Fibroblast of villous mesenchyme (primary cell): ENCODE data around the gene WSB1. TPM values are rescaled to one million over a fixed set of nuclear protein-coding genes. Genes with fewer than 3 reads are reported as not detected.
A peak's percentile ranks its signal among the peaks of the same experiment; 100 is the strongest.

Experiments
- DNase-seq: peaks from one replicate; pipeline ENCODE4 v3.0.0-alpha.2; 2010; ENCODE audit warnings: low read depth
- H3K4me3 ChIP-seq: 2 replicates; pipeline ENCODE4 v1.5.1; 2011; ENCODE audit warnings: low read depth, mild to moderate bottlenecking, low read length
- total RNA-seq: library from RNA; depleted of rRNA; stranded (reverse); fragments of >200 nt; gene quantifications from 2 replicates; pipeline ENCODE4 v1.2.3, GENCODE V29; 2012
- TF ChIP-seq, protein P1 (sequence below): IDR thresholded peaks from 2 replicates; pipeline ENCODE4 v1.5.1; 2012; ENCODE audit warnings: low read depth, mild to moderate bottlenecking, low read length; ENCODE audit not compliant: insufficient read depth

The WSB1 gene
- total RNA-seq, 1 donor: 135 TPM

DNA sequence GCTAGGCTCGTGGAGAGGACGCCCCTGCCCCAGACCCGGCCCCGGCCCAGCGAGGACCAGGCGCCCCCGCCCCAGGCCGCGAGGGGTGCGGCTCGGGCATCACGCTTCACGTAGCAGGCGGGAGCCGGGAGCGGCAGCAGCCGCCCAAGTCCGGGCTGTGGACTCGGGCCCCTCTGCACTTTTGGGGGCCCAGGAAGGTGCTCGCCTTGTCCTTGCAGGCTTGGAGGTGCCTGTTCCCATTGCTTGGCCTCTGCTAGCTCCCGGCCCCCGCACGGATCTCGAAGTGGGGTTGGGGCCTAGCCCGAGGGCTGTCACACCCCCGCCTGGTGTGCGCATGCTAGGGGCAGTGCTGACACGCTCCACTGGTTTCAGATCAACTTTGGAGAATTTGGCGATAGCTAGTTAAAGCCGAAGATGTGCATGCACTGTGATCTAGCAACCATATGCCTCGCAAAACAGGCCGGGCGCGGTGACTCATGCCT is 55.7 kb downstream of the WSB1 start:
- H3K4me3 ChIP-seq: no peak overlapping the region
- TF ChIP-seq, protein P1, sequence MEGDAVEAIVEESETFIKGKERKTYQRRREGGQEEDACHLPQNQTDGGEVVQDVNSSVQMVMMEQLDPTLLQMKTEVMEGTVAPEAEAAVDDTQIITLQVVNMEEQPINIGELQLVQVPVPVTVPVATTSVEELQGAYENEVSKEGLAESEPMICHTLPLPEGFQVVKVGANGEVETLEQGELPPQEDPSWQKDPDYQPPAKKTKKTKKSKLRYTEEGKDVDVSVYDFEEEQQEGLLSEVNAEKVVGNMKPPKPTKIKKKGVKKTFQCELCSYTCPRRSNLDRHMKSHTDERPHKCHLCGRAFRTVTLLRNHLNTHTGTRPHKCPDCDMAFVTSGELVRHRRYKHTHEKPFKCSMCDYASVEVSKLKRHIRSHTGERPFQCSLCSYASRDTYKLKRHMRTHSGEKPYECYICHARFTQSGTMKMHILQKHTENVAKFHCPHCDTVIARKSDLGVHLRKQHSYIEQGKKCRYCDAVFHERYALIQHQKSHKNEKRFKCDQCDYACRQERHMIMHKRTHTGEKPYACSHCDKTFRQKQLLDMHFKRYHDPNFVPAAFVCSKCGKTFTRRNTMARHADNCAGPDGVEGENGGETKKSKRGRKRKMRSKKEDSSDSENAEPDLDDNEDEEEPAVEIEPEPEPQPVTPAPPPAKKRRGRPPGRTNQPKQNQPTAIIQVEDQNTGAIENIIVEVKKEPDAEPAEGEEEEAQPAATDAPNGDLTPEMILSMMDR: no peak

DNA sequence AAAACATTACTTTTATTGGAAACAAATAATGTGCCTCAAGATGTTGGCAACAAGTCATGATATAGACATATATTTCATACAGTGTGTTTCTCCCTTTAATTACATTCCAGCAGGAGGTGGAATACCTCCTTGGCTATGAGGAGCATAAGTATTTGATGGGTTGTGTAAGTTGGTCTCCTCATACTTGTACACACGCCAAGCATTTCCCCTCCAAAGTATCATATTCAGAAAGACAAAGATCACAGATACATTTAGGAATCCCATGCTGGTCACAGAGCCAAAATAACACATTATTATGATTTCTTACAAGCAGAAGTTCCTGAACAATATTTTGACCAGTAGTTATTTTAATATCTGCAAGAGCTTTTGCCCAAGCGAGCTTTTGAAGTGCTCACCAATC is 57.8 kb downstream of the WSB1 start:
- TF ChIP-seq, protein P1: no peak
- no peak for DNase-seq
- H3K4me3 ChIP-seq: no peak overlapping the region

More for the DNA sequence above, 55.7 kb downstream of the WSB1 start:
- DNase-seq: peak; percentile 75

DNA sequence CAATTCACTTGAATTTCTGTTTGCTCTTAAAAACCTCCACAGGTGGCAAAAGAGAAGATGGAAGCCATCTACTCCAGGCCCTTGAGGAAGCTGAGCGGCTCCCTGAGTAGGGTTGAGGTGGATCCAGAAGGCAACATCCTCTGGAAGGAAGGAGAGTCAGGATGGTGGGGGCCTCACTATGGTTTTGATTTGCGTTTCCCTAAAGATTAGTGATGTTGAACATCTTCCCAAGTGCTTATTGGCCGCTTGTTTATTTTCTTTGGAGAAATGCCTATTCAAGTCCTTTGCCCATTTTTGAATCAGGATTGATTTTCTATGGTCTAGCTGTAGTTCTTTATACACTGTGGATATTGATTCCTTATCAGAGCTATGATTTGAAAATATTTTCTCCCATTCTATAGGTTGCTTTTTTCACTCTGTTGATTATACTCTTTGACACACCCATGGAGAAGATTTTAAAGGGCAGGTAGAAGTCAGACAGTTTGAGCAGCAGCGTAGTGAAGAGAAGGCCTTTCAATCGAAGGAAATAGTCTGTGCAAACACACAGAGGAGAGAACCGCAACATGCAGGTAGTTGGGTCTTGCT is 58.6 kb downstream of the WSB1 start:
- TF ChIP-seq, protein P1: no peak
- DNase-seq: no peak
- H3K4me3 ChIP-seq: peak overlapping the region; percentile 70

- peak overlapping the region; percentile 70 for H3K4me3 ChIP-seq
- DNase-seq: no peak
- TF ChIP-seq, protein P1: no peak
These were observed 59.1 kb downstream of the WSB1 start for GRCh38 chr17:27353033-27353460.

DNA sequence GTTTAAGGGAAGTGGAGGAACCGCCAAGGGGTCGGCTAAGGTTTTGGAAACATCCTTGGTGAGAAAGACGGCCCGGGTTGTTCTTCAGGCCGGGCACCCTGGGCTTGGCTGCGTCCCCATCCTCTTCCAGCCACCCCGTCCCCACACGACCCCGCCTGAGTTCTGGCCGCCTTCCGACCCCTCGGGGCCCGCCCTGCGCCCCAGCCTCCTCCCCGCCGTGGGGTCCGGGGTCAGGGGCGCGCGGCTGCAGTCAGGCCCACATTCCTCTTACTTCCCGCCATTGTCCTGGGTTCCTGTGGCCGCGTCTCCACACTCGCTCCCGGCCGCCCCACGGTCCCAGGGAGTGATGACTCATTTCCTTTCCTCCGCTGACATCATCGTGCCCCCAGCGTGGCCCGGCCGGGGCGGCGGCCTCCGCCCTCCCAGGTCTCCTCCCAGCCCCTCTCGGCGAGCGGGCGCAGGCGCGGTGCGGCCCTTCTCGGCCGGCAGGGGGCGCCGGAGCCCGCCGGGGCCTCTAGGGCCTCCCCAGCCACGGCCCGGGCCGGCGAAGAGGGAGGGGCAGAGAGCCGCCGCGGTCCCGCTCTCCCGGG is 59.6 kb downstream of the WSB1 start:
- DNase-seq: peak; percentile 94
- peak overlapping the region; percentile 70 for H3K4me3 ChIP-seq
- TF ChIP-seq, protein P1: peak; percentile 65

DNA sequence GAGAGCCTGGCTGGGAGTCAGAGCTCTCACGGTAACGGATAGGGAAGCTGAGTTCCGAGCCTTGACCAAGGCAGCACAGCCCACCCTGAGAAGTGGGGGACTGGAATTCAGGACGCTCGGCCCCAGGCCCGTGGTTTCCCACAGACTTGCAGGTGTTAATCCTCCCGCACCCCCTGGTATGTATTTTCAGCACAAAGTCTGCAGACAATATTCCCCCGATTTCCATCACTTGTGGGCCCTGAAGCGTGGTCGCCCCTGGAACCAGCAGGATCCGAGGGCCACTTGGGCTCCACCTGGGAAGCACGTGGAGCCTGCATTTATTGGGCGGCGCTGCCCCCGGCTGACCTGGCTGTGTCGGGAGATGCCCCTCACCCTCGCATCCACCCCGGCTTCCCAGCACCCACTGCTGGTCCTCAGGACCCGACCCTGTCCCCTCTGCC is 60.2 kb downstream of the WSB1 start:
- TF ChIP-seq, protein P1: no peak
- H3K4me3 ChIP-seq: peak overlapping the region; percentile 58
- no peak for DNase-seq
